SW 1271 (cell line): ENCODE data around the gene DGKB.

Source experiments
- DNase-seq, 2 experiments: peaks; one replicate each; lab custom pipeline; 2025; lab: John Stamatoyannopoulos, UW

The DGKB gene

DNA sequence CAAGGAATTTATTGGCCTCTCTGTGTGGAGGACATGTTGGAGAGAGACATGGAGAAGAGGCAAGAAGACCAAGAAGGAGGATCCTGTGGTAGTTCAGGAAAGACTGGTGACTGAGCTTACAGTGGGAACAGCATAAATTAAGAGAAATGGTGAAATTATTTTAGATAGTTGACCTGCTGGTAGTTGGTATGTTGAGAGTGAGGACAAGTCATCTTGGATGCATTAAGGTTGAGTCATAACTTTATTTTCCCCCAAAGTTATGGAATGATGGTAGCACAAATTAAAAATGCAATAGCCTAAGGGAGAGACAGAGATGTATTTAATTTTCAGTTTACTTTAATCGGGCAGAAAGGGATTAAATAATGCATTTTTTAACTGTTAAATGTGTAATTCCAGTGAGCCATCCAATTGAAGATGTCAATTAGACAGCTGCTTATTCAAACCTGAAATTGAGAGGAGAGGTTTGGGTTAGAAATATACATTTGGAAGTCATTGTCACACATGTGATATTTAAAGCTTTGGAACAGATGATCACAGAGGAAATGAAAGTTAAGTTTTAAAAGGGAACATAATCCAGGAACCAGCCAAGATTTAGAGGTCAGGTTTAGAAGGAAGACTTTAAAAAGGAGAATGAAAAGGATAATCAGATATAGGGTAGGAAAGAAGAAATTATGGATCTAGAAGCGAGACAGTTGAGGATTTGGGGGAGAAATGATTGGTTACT, 80.6 kb downstream of the DGKB start:
- DNase-seq: no peak

- no peak for DNase-seq
Observed at GRCh38 chr7:14818871-14819270, 83.7 kb downstream of the DGKB start.

DNA sequence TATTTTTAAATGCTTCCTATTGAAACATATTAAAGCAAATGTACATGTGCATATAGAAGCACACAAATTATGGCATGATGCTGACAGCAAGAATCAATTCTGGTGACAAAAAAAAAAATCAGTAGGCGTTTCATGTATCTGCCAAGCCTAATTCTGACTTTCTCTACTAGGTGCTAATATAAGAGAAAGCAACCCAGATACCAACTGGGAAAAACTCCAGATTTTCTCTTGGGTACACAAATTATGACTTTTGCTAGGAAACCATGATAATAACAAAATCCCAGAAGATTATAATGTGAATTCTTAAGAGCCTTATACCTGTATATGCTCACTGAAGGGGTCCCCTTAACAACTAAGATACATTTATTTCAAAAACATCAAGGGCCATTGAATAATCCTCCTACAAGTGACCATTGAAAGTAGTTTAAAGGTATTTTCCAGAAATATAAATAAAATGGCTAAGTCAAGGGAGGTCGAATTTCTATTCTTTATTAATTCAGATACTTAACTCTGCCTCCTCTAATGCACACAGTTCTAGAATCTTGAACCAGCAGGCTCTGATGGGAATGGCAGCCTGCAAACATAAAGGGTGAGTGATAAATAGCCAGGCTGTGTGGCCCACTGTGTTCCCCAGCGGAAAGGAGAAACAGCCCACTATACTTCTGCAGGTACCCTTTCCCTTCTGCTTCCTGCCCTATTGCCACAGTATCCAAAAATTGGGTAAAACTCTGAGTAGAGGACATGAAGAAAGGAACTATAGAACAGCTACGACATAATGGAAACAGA, 84.5 kb downstream of the DGKB start:
- no peak for DNase-seq

DNA sequence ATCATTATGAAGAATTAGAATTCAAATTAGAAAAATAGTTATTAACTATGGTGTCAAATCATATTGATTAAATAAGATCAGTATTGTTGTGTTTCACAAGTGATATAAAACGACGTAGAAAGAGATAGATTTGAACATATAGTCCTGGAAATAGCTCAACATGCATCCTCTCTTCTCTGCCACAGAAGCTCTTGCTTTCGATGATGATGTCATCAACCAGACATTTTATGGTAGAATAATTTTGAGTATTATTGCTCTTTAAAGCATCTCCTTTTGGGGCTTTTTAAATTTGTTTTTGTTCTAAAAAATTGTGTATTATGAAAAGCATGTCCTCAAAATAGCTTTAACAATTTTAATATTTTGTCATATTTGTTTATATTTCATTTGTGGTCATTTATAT, 95.0 kb downstream of the DGKB start:
- no peak for DNase-seq

GRCh38 chr7:14806891-14807290, 95.7 kb downstream of the DGKB start:
- no peak for DNase-seq

GRCh38 chr7:14805105-14805719, 97.3 kb downstream of the DGKB start:
- DNase-seq: no peak

- DNase-seq: no peak
Observed at GRCh38 chr7:14800664-14801063, 101.9 kb downstream of the DGKB start.

DNA sequence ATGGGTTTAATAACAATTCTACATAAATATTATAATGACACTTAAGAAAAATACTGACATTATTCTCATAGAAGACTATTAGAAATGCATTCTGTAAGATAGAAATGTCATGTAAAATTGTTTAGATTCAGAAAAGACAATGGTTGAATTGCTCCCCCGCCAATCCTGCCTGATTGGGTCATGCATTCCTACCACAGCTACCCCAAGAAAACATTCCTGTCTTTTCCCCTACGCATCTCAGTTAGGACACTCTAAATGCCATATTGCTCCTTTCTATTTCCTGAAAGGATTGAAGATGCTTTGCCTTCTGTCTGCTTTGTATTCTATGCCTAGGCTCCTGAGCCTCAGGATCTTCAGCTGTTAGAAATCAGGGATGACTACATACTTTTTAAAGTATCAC, 109.4 kb downstream of the DGKB start:
- DNase-seq: no peak

- DNase-seq: no peak
Observed at GRCh38 chr7:14787551-14787950, 115.0 kb downstream of the DGKB start.

GRCh38 chr7:14786314-14786895, 116.1 kb downstream of the DGKB start:
- DNase-seq: no peak

GRCh38 chr7:14777806-14778205, 124.7 kb downstream of the DGKB start:
- no peak for DNase-seq

- DNase-seq: no peak
Observed at GRCh38 chr7:14776266-14776665, 126.3 kb downstream of the DGKB start.

DNA sequence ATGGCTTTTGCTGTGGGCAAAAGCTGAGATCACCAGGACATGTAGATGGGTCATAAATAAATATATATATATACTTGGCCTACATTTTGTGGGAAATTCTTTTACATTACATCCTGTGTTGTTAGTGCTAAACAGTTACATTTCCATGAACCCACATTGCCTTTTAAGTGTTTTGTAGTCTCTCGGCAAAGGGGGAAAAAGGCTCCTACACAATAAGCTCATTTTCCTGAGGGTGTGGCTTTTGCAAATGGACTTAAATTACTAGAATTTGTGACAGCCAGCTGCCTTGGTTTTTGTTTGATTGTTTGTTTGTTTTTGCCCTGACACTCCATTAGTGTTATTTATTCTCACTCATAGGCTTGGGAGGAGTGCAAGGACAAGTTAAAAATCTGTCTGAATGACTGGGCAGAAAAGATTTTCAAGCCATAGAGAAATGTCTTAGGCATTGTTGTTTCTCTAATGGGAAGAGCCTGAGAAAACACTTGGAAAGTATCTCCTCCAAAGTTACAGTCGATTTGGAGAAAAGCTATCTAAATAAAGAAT, 128.8 kb downstream of the DGKB start:
- DNase-seq: no peak

DNA sequence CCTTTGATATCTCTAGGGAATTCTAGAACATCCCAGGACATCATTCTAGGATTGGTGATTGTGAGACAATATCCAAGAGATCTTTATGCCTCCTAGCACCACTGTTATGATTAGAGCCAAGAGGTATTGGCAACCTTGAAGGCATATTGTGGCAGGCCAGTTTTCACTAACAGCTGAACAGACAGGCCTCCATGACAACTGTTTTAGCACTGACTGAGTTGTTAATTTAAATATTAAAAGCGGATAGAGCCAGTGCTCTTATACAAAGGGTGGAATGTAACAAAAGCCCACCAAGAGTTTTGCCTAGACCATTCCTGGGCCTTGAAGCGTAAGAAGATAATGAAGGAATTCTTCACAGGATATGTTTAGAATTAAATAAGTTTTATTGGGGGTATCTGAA, 131.9 kb downstream of the DGKB start:
- no peak for DNase-seq

DNA sequence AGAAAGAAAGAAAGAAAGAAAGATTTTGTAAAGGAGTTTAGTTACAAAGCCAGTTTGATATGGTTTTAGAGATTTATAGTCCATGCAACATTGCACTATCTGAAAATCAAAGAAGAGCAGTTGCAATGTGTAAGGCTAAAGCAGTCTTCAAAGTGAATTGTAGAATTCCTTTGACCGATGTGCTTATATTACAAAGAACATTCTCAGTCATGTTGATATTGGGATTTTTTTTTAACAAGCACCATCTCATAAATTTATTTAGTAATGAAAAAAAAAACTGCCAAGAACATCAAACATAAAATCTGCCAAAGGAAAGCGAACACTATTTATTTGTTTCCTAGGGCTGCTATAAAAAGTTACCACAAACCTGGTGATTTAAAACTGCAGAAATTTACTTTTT, 133.3 kb downstream of the DGKB start:
- DNase-seq: no peak

DNA sequence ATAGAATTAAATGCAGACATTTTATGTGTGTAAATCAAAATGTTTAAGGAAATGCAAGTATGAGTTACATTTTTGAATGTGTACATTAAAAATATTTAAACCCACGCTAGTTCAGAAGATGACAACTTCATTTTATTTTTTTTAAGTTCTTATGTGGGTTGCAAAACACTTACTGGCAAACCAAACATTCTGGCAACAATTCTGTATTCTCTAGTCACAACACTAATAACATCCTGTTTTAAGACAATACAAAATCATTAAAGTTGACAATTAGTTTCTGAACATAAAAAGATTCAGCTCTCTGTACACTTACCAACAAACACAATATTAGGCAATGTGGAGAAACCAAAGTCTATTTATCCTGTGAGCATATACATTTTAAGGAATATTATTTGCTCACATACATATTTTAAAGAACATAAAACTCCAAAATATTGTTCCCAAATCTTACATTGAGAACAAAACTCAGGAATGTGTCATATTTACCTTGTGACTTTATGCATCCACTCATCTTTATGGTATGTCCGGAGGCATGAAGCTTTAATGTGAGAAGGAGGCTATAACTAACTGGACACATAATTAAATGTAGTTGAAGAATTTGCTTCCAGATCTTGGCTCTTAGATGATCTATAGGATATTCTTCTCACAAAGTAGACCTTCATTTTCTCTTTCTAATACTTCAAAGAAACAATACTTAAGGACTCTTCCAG, 134.7 kb downstream of the DGKB start:
- no peak for DNase-seq

DNA sequence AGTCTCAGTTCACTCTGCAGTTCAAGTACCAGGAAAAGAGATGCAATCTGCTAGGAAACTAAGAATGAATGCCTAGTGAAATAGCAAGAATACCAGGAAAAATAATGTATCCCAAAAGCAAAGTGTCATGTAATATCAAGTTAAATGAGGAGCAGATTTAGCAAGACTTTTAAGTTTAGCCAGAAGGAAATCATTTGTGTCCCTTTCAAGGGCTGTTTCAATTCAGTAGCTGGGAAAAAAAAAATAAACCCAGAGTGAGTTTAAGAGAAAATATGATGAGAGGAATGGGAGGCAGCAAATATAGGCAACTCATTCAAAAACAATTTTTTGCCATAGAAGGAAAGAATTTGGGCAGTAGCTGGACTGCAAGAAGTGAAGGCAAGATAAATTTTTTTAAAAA, 135.8 kb downstream of the DGKB start:
- no peak for DNase-seq

GRCh38 chr7:14765731-14766130, 136.8 kb downstream of the DGKB start:
- no peak for DNase-seq

DNA sequence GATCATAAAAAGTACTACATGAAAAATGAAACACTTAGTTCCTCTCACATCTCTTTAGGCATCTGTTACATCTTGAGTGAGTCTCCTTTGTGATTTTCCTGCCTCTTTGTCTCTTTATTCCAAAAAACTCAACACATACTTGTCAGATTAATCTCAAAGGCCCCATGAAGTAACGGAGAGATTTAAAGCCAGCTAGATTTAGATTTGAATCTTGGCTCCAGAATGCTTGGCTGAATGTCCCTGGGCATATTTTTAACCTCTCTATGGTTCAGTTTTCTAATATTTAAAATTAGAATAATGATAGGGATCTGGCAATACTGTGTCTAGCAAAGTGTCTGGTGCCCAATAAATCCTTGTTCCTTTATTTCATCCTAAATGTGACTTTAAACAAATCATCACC, 140.0 kb downstream of the DGKB start:
- no peak for DNase-seq

DNA sequence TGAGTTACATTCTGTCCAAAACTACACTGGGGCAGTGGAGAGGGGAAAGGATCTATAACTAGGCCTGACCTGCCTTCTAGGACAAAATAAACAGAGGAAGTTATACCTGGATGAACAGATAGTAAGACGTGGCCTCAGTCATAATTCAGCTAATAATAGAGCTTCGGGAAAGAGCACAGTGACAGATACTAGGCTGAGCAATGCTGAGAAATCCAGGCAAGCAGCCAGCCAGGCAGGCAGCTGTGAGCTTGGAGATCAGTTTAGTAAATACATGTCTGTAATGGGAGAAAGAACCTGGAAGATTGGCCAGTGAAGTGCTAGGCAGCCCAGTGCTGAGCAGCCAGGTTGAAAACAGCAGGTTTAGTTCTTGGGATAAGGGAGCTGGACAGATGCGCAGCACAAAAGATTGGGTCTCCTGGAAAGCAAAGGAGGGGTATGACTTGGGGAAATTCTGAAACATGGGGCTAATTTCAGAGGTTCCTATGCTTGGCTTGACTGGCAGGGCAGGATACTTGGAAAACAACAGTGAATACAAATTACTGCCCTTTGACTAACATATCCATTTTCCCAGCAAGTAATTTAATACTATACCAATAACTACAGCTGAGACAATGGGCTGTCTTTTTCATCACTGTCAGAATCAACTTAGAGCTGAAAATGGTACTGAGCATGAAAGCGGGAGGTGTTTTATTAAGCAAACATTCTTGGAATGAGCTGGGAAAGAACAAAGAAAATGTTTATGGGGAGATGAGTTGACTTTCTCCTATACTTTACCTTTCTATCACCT, 140.8 kb downstream of the DGKB start:
- no peak for DNase-seq
